Jurkat, Clone E6-1 (cell line): ENCODE results near the gene ZNF212.

Source experiments
- DNase-seq: peaks from one replicate; pipeline ENCODE4 v3.0.0-alpha.2; 2011; ENCODE audit warnings: low read depth, low spot score
- H3K4me3 ChIP-seq: 2 replicates; pipeline ENCODE4 v1.5.1; 2011; ENCODE audit warnings: mild to moderate bottlenecking, low read length, control low read depth, moderate library complexity

The ZNF212 gene

GRCh38 chr7:149295481-149295850 is 56.0 kb downstream of the ZNF212 start:
- no peak overlapping the region for H3K4me3 ChIP-seq
- DNase-seq, result no peak

- no peak for DNase-seq
- H3K4me3 ChIP-seq, result no peak overlapping the region
Observed at GRCh38 chr7:149296368-149296767, 56.9 kb downstream of the ZNF212 start.

- DNase-seq, result no peak
Observed at GRCh38 chr7:149297034-149297755, 57.7 kb downstream of the ZNF212 start.

GRCh38 chr7:149300620-149301285 is 61.3 kb downstream of the ZNF212 start:
- H3K4me3 ChIP-seq, result no peak overlapping the region
- DNase-seq, result no peak

More at GRCh38 chr7:149297034-149297755, 57.7 kb downstream of the ZNF212 start:
- H3K4me3 ChIP-seq, result no peak overlapping the region

- DNase-seq, result no peak
Observed at GRCh38 chr7:149302222-149302621, 62.8 kb downstream of the ZNF212 start.

GRCh38 chr7:149302865-149303264 is 63.4 kb downstream of the ZNF212 start:
- DNase-seq, result no peak
- H3K4me3 ChIP-seq, result no peak overlapping the region

More at GRCh38 chr7:149302222-149302621, 62.8 kb downstream of the ZNF212 start:
- H3K4me3 ChIP-seq, result no peak overlapping the region

- DNase-seq, result no peak
- H3K4me3 ChIP-seq, result no peak overlapping the region
Observed at GRCh38 chr7:149304006-149304405, 64.6 kb downstream of the ZNF212 start.
